HL-60 (cell line): ENCODE data around the gene CALN1.

Experiments
- DNase-seq, 2 experiments: peaks; one replicate each; pipeline ENCODE4 v3.0.0-alpha.2; 2010 to 2020; ENCODE audit warnings: low read depth in 1 of 2, low spot score in 1 of 2
- H3K27ac ChIP-seq: fragments of 250-450 bp; sonication (Bioruptor Pico); replicated peaks from 2 replicates; pipeline ENCODE4 v1.5.1; 2020; ENCODE audit warnings: mild to moderate bottlenecking, moderate library complexity
- H3K27me3 ChIP-seq: fragments of 250-450 bp; sonication (Bioruptor Pico); 2 replicates; pipeline ENCODE4 v1.5.1; 2021; ENCODE audit warnings: mild to moderate bottlenecking, moderate library complexity; ENCODE audit not compliant: insufficient read depth, poor library complexity, severe bottlenecking
- H3K4me3 ChIP-seq: replicated peaks from 2 replicates; pipeline ENCODE4 v1.5.1; 2011; ENCODE audit warnings: mild to moderate bottlenecking, control low read depth, low read length; ENCODE audit not compliant: insufficient read depth
- GABPA ChIP-seq: IDR thresholded peaks from 2 replicates; pipeline ENCODE4 v1.6.1; 2012; ENCODE audit warnings: low read depth
- POLR2AphosphoS5 ChIP-seq: IDR thresholded peaks from 2 replicates; pipeline ENCODE4 v1.6.1; 2012; ENCODE audit warnings: low read depth
- SPI1 ChIP-seq: IDR thresholded peaks from 2 replicates; pipeline ENCODE4 v1.6.1; 2012; ENCODE audit warnings: low read depth, mild to moderate bottlenecking, borderline replicate concordance
- TF ChIP-seq, protein P1 (sequence below): IDR thresholded peaks from 2 replicates; pipeline ENCODE4 v1.6.1; 2012; ENCODE audit warnings: low read depth; ENCODE audit not compliant: insufficient replicate concordance
- TF ChIP-seq, protein P2 (sequence below): IDR thresholded peaks from one replicate; pipeline ENCODE4 v1.5.1; 2011; ENCODE audit warnings: low read length, control low read depth, inconsistent platforms; ENCODE audit not compliant: insufficient read depth

Gene CALN1

DNA sequence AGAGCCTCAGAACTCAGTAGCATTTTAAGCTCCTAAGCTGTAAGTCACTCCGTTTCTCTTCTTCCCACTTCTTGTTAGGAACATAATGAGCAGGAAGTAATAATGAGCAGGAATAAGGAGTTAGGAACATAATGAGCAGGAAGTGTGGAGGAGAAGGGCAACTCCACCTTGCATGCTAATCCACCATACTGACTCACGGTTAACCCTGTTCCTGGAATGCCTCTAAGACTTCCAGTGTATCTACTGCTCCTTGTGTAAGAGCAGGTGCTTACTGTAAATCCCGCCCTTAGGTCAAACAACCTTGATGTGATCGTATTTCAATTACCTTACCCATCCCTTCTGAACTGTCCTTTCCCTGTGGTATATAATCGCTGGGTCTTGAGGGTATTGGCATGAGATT is 528.7 kb downstream of the CALN1 start:
- TF ChIP-seq, protein P1, sequence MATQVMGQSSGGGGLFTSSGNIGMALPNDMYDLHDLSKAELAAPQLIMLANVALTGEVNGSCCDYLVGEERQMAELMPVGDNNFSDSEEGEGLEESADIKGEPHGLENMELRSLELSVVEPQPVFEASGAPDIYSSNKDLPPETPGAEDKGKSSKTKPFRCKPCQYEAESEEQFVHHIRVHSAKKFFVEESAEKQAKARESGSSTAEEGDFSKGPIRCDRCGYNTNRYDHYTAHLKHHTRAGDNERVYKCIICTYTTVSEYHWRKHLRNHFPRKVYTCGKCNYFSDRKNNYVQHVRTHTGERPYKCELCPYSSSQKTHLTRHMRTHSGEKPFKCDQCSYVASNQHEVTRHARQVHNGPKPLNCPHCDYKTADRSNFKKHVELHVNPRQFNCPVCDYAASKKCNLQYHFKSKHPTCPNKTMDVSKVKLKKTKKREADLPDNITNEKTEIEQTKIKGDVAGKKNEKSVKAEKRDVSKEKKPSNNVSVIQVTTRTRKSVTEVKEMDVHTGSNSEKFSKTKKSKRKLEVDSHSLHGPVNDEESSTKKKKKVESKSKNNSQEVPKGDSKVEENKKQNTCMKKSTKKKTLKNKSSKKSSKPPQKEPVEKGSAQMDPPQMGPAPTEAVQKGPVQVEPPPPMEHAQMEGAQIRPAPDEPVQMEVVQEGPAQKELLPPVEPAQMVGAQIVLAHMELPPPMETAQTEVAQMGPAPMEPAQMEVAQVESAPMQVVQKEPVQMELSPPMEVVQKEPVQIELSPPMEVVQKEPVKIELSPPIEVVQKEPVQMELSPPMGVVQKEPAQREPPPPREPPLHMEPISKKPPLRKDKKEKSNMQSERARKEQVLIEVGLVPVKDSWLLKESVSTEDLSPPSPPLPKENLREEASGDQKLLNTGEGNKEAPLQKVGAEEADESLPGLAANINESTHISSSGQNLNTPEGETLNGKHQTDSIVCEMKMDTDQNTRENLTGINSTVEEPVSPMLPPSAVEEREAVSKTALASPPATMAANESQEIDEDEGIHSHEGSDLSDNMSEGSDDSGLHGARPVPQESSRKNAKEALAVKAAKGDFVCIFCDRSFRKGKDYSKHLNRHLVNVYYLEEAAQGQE, result no peak
- TF ChIP-seq SPI1 (no peak), GABPA (no peak), POLR2AphosphoS5 (no peak)
- TF ChIP-seq, protein P2, sequence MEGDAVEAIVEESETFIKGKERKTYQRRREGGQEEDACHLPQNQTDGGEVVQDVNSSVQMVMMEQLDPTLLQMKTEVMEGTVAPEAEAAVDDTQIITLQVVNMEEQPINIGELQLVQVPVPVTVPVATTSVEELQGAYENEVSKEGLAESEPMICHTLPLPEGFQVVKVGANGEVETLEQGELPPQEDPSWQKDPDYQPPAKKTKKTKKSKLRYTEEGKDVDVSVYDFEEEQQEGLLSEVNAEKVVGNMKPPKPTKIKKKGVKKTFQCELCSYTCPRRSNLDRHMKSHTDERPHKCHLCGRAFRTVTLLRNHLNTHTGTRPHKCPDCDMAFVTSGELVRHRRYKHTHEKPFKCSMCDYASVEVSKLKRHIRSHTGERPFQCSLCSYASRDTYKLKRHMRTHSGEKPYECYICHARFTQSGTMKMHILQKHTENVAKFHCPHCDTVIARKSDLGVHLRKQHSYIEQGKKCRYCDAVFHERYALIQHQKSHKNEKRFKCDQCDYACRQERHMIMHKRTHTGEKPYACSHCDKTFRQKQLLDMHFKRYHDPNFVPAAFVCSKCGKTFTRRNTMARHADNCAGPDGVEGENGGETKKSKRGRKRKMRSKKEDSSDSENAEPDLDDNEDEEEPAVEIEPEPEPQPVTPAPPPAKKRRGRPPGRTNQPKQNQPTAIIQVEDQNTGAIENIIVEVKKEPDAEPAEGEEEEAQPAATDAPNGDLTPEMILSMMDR, result no peak
- no peak for DNase-seq
- H3K4me3 ChIP-seq, result no peak overlapping the region
- no peaks in the 10 kb centered on the region for H3K27me3 ChIP-seq
- no peak overlapping the region for H3K27ac ChIP-seq

DNA sequence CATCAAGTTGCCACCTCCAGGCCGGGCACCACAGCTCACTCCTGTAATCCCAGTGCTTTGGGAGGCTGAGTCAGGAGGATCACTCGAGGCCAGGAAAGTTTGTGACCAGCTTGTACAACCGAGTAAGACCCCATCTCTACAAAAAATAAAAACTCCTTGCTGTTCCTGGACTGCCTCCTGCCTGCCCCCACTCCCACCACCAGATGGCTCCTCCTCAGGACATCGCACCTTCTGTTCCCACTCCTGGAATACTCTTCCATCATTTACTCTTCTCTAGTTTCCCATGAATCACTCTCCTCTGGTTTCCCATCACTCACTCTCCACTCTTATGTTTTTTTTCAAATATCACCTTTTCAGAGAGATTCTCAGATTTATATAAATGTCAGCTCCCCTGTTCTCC is 540.7 kb downstream of the CALN1 start:
- no peak for DNase-seq
- H3K4me3 ChIP-seq, result no peak overlapping the region
- H3K27ac ChIP-seq, result no peak overlapping the region
- no peaks in the 10 kb centered on the region for H3K27me3 ChIP-seq
- TF ChIP-seq GABPA (no peak), POLR2AphosphoS5 (no peak), SPI1 (no peak)
- TF ChIP-seq, protein P1, result no peak
- TF ChIP-seq, protein P2, result no peak

DNA sequence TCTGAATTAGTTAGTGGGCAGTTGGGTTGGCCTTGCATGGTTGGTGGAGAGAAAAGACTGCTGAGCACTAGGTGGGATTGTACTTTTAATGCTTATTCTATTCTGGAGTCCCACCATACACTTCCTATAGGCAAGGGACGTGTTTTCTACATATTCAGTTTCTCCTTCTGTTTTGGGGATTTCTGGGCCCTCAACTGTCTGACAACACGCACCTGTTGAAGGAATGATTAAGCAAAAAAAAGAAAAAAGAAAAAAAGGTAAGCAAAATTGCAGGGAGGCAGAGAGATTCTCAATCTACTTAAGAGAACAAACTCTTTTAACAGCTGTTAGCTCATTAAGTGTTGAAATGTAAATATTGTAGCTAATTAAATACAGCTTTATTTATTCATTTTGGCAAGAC is 541.3 kb downstream of the CALN1 start:
- DNase-seq, result no peak
- Histone ChIP-seq H3K4me3 (no peak overlapping the region), H3K27me3 (no peaks in the 10 kb centered on the region), H3K27ac (no peak overlapping the region)
- TF ChIP-seq, protein P1, result no peak
- TF ChIP-seq GABPA (no peak), POLR2AphosphoS5 (no peak), SPI1 (no peak)
- TF ChIP-seq, protein P2, result no peak
